Neural cell (in vitro differentiated cells): ENCODE results near the gene HTR7. TPM values are rescaled to one million over a fixed set of nuclear protein-coding genes. Genes with fewer than 3 reads are reported as not detected.

ENCODE experiments used
- H2AFZ ChIP-seq: fragments of 200-600, 300-800 bp; sonication (generic), shearing (Covaris generic); 2 replicates; pipeline ENCODE4 v1.6.0; 2014; ENCODE audit warnings: low read depth, mild to moderate bottlenecking, antibody characterized with exemption, low read length, moderate library complexity
- H3F3A ChIP-seq: fragments of 200-600 bp; shearing (Covaris generic); 2 replicates; pipeline ENCODE4 v1.6.1; 2016; ENCODE audit warnings: mild to moderate bottlenecking, moderate library complexity, mixed read lengths, antibody characterized with exemption, low read length; ENCODE audit not compliant: insufficient read depth, poor library complexity, severe bottlenecking
- H3K27ac ChIP-seq: fragments of 200-600, 300-800 bp; sonication (generic), shearing (Covaris generic); 2 replicates; pipeline ENCODE4 v1.5.1; 2014; ENCODE audit warnings: mild to moderate bottlenecking, low read length, moderate library complexity
- H3K27me3 ChIP-seq: fragments of 300-800, 200-600 bp; sonication (generic), shearing (Covaris generic); 2 replicates; pipeline ENCODE4 v1.6.0; 2014; ENCODE audit warnings: mild to moderate bottlenecking, low read depth, low read length, moderate library complexity; ENCODE audit not compliant: insufficient read depth
- H3K36me3 ChIP-seq: fragments of 300-800, 200-600 bp; sonication (generic), shearing (Covaris generic); 2 replicates; pipeline ENCODE4 v1.5.1; 2014; ENCODE audit warnings: mild to moderate bottlenecking, antibody characterized with exemption, low read length, moderate library complexity; ENCODE audit not compliant: insufficient read depth
- H3K4me2 ChIP-seq: fragments of 300-800, 200-600 bp; sonication (generic), shearing (Covaris generic); 2 replicates; pipeline ENCODE4 v1.6.0; 2014; ENCODE audit warnings: mild to moderate bottlenecking, low read length
- H3K4me3 ChIP-seq: fragments of 300-800, 200-600 bp; sonication (generic), shearing (Covaris generic); 2 replicates; pipeline ENCODE4 v1.5.1; 2014; ENCODE audit warnings: mild to moderate bottlenecking, low read length, moderate library complexity
- H3K79me2 ChIP-seq: fragments of 200-600 bp; shearing (Covaris generic); replicated peaks from 2 replicates; pipeline ENCODE4 v1.6.0; 2014; ENCODE audit warnings: mild to moderate bottlenecking, low read length, moderate library complexity; ENCODE audit not compliant: insufficient read depth
- H3K9ac ChIP-seq: fragments of 300-800, 200-600 bp; sonication (generic), shearing (Covaris generic); 2 replicates; pipeline ENCODE4 v1.6.1; 2016; ENCODE audit warnings: mild to moderate bottlenecking, low read length, mixed read lengths
- H3K9me2 ChIP-seq: fragments of 200-600 bp; shearing (Covaris generic); 2 replicates; pipeline ENCODE4 v1.6.1; 2016; ENCODE audit warnings: mild to moderate bottlenecking, low read length, mixed read lengths; ENCODE audit not compliant: insufficient read depth
- H3K9me3 ChIP-seq: fragments of 200-600, 300-800 bp; sonication (generic), shearing (Covaris generic); 2 replicates; pipeline ENCODE4 v1.6.1; 2016; ENCODE audit warnings: mild to moderate bottlenecking, mixed run types, low read length, moderate library complexity, mixed read lengths
- H4K20me1 ChIP-seq: fragments of 200-600 bp; shearing (Covaris generic); 2 replicates; pipeline ENCODE4 v1.6.1; 2016; ENCODE audit warnings: mild to moderate bottlenecking, mixed run types; ENCODE audit not compliant: insufficient read depth
- EP300 ChIP-seq: fragments of 450-650 bp; conservative IDR thresholded peaks from 2 replicates; pipeline ENCODE4 v1.6.1; 2014; ENCODE audit warnings: antibody characterized with exemption, mild to moderate bottlenecking, moderate library complexity; ENCODE audit not compliant: poor library complexity, severe bottlenecking
- EZH2 ChIP-seq: fragments of 200-600, 300-800 bp; shearing (Covaris generic), sonication (generic); IDR thresholded peaks from 2 replicates; pipeline ENCODE4 v1.6.1; 2014; ENCODE audit warnings: antibody characterized with exemption, low read length, borderline replicate concordance, mild to moderate bottlenecking; ENCODE audit not compliant: insufficient read depth, poor library complexity, severe bottlenecking
- MXI1 ChIP-seq: fragments of 450-650 bp; conservative IDR thresholded peaks from 2 replicates; pipeline ENCODE4 v1.6.1; 2014; ENCODE audit warnings: antibody characterized with exemption, mild to moderate bottlenecking; ENCODE audit not compliant: poor library complexity, severe bottlenecking
- POLR2AphosphoS5 ChIP-seq: IDR thresholded peaks from 2 replicates; pipeline ENCODE4 v1.6.1; 2012
- RAD21 ChIP-seq: fragments of 450-650 bp; conservative IDR thresholded peaks from 2 replicates; pipeline ENCODE4 v1.6.1; 2014; ENCODE audit warnings: antibody characterized with exemption, mild to moderate bottlenecking, moderate library complexity
- SMC3 ChIP-seq: fragments of 450-650 bp; conservative IDR thresholded peaks from 2 replicates; pipeline ENCODE4 v1.6.1; 2014; ENCODE audit warnings: antibody characterized with exemption, mild to moderate bottlenecking, moderate library complexity; ENCODE audit not compliant: poor library complexity
- TAF1 ChIP-seq: IDR thresholded peaks from 2 replicates; pipeline ENCODE4 v1.6.1; 2012; ENCODE audit warnings: low read depth
- polyA plus RNA-seq: library from polyadenylated mRNA; depleted of rRNA; stranded (reverse); fragments of >200 nt; gene quantifications from 2 replicates; pipeline ENCODE4 v1.2.3, GENCODE V29; 2014
- TF ChIP-seq, protein P1 (sequence below): fragments of 450-650 bp; IDR thresholded peaks from 2 replicates; pipeline ENCODE4 v1.5.1; 2014; ENCODE audit warnings: antibody characterized with exemption, mild to moderate bottlenecking, moderate library complexity; ENCODE audit not compliant: poor library complexity, severe bottlenecking
- TF ChIP-seq, protein P2 (sequence below): IDR thresholded peaks from 2 replicates; pipeline ENCODE4 v1.6.1; 2012; ENCODE audit warnings: borderline replicate concordance

HTR7 gene
- polyA plus RNA-seq, 1 donor from 2014 or later, result 0.95 TPM

DNA sequence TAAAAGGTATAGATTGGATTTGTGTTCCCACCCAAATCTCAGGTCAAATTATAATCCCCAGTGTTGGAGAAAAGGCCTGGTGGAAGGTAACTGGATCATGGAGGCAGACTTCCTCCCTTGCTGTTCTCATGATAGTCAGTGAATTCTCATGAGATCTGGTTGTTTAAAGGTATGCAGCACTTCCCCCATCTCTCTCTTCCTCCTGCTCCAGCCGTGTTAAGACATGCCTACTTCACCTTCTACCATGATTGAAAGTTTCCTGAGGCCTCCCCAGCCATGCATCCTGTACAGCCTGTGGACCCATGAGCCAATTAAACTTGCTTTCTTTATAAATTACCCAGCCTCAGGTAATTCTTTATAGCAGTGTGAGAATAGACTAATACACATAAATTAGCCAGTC, 39.1 kb downstream of the HTR7 start:
- Histone ChIP-seq H3K9ac (no peak overlapping the region), H2AFZ (no peak overlapping the region), H3F3A (no peaks in the 10 kb centered on the region), H3K79me2 (no peaks in the 10 kb centered on the region), H3K36me3 (no peaks in the 10 kb centered on the region), H3K9me3 (no peaks in the 10 kb centered on the region), H4K20me1 (no peaks in the 10 kb centered on the region), H3K4me2 (no peak overlapping the region), H3K4me3 (no peak overlapping the region), H3K27me3 (no peaks in the 10 kb centered on the region), H3K27ac (no peak overlapping the region), H3K9me2 (no peaks in the 10 kb centered on the region)
- TF ChIP-seq SMC3 (no peak), MXI1 (no peak), POLR2AphosphoS5 (no peak), EZH2 (no peak), RAD21 (no peak), EP300 (no peak), TAF1 (no peak)
- TF ChIP-seq, protein P1, sequence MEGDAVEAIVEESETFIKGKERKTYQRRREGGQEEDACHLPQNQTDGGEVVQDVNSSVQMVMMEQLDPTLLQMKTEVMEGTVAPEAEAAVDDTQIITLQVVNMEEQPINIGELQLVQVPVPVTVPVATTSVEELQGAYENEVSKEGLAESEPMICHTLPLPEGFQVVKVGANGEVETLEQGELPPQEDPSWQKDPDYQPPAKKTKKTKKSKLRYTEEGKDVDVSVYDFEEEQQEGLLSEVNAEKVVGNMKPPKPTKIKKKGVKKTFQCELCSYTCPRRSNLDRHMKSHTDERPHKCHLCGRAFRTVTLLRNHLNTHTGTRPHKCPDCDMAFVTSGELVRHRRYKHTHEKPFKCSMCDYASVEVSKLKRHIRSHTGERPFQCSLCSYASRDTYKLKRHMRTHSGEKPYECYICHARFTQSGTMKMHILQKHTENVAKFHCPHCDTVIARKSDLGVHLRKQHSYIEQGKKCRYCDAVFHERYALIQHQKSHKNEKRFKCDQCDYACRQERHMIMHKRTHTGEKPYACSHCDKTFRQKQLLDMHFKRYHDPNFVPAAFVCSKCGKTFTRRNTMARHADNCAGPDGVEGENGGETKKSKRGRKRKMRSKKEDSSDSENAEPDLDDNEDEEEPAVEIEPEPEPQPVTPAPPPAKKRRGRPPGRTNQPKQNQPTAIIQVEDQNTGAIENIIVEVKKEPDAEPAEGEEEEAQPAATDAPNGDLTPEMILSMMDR, result no peak
- TF ChIP-seq, protein P2, sequence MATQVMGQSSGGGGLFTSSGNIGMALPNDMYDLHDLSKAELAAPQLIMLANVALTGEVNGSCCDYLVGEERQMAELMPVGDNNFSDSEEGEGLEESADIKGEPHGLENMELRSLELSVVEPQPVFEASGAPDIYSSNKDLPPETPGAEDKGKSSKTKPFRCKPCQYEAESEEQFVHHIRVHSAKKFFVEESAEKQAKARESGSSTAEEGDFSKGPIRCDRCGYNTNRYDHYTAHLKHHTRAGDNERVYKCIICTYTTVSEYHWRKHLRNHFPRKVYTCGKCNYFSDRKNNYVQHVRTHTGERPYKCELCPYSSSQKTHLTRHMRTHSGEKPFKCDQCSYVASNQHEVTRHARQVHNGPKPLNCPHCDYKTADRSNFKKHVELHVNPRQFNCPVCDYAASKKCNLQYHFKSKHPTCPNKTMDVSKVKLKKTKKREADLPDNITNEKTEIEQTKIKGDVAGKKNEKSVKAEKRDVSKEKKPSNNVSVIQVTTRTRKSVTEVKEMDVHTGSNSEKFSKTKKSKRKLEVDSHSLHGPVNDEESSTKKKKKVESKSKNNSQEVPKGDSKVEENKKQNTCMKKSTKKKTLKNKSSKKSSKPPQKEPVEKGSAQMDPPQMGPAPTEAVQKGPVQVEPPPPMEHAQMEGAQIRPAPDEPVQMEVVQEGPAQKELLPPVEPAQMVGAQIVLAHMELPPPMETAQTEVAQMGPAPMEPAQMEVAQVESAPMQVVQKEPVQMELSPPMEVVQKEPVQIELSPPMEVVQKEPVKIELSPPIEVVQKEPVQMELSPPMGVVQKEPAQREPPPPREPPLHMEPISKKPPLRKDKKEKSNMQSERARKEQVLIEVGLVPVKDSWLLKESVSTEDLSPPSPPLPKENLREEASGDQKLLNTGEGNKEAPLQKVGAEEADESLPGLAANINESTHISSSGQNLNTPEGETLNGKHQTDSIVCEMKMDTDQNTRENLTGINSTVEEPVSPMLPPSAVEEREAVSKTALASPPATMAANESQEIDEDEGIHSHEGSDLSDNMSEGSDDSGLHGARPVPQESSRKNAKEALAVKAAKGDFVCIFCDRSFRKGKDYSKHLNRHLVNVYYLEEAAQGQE, result no peak

DNA sequence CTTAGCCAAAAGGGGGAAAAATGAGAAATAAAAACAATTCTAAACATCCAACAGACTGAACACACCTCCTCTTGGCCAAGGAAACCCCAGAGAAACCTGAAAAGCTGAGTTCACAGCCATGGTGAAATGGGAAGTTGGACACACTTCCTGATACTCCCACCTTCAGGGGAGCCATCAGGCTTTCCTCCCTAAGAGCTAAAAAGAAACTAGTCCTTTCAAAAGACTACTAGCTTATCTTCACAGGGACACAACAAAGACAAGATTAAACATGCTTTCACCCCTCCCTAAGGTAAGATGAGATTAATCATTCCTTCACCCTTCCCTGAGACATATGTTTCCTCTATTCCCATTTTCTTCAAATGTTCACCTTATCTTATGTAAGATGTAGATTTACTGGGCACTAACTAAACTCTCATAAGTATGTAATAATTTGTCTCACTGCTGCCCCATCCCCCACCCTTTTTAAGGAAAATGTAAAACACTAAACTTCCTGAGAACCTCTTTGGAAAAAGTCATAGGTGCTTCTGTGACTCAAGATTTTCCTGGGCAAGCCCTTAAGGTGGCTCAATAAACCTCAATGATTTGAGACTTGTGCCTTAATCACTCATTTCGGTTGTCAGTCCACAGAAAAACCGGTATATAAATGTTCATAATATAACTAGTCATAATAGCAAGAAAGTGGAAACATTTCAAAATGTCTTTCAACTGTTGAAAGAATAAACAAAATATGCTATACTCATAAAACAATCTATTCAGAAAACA, 40.5 kb downstream of the HTR7 start:
- H2AFZ ChIP-seq, result no peak overlapping the region
- TF ChIP-seq, protein P2, result no peak
- H3K36me3 ChIP-seq, result no peaks in the 10 kb centered on the region
- H3K27me3 ChIP-seq, result no peaks in the 10 kb centered on the region
- H3K9me2 ChIP-seq, result no peaks in the 10 kb centered on the region
- no peaks in the 10 kb centered on the region for H3K79me2 ChIP-seq
- no peak overlapping the region for H3K9ac ChIP-seq
- no peak overlapping the region for H3K27ac ChIP-seq
- no peaks in the 10 kb centered on the region for H3K9me3 ChIP-seq
- H3K4me3 ChIP-seq, result no peak overlapping the region
- no peaks in the 10 kb centered on the region for H4K20me1 ChIP-seq
- no peak overlapping the region for H3K4me2 ChIP-seq
- H3F3A ChIP-seq, result no peaks in the 10 kb centered on the region
